ENCODE data around the gene PPIE. TPM values are rescaled to one million over a fixed set of nuclear protein-coding genes. Genes with fewer than 3 reads are reported as not detected.

Gene PPIE
- total RNA-seq: 38.9 and 41.5 TPM in 2 replicates

GRCh38 chr1:39738622-39739366, at the start of gene PPIE:
PPIE (plus strand) TSS chr1:39738882; CDS start chr1:39738901, 19 bp downstream.

GRCh38 chr1:39691383-39692151, 47.1 kb upstream of the PPIE start, which contains the start of gene HPCAL4:
HPCAL4 (minus strand) TSS chr1:39691433; CDS start chr1:39684603, 6,830 bp downstream.

GRCh38 chr1:39771022-39771532, 32.4 kb downstream of the PPIE start, which contains the start of gene OXCT2:
OXCT2 (minus strand) TSS chr1:39771348; CDS start chr1:39771255, 93 bp downstream.

GRCh38 chr1:39788758-39789570, 50.3 kb downstream of the PPIE start, which contains the start of gene BMP8B:
BMP8B (minus strand) TSS chr1:39788865; CDS start chr1:39788485, 380 bp downstream.

Other genes with a start within 250 kb of the PPIE start
- gene BMP8A, start 247.2 kb upstream of the PPIE start, total RNA-seq: under 0.01 and 0.28 TPM in 2 replicates
- 196 and 233 TPM in 2 replicates for gene PABPC4, start 162.1 kb upstream of the PPIE start, total RNA-seq
- 0.09 TPM in 1 of 2 replicates, not detected in the other for gene HEYL, start 99.2 kb upstream of the PPIE start, total RNA-seq
- not detected in 2 replicates for gene NT5C1A, start 66.8 kb upstream of the PPIE start, total RNA-seq
- not detected in 2 replicates for gene HPCAL4, start 47.4 kb upstream of the PPIE start, total RNA-seq
- gene OXCT2, start 32.5 kb downstream of the PPIE start, total RNA-seq: 1.7 and 4.1 TPM in 2 replicates
- not detected in 2 replicates for gene BMP8B, start 50.0 kb downstream of the PPIE start, total RNA-seq
- 26.3 and 35.0 TPM in 2 replicates for gene TRIT1, start 144.6 kb downstream of the PPIE start, total RNA-seq
- 0.71 and 1.1 TPM in 2 replicates for gene MYCL, start 163.0 kb downstream of the PPIE start, total RNA-seq
- 2.8 and 5.0 TPM in 2 replicates for gene MFSD2A, start 216.3 kb downstream of the PPIE start, total RNA-seq